ENCODE results near the gene MDH2.

DNA sequence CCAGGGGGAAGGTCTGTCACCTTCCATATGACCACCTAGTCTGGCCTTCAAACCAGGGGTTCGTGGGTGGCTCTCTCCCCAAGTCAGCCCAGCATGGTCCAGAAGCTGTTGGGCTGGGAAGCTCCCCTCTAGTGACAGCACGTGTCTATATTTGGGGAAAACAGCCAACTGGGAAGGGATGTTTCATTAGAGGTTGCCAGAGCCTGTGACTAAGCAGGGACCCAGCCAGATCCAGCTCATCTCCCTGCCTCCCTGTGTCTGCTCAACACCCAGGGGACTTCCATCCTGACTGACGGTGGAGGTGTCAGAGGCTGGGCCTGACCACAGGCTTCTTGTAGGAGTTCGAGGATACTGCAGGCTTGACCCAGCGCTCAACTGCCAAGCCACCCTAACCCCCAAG lies 10.6 kb upstream of the MDH2 start:
- TF ChIP-seq RFX5 (IDR thresholded peaks at IDR 0.05; ENCODE audit: low read depth, low read length), result no peak
- TF ChIP-seq, protein P1, sequence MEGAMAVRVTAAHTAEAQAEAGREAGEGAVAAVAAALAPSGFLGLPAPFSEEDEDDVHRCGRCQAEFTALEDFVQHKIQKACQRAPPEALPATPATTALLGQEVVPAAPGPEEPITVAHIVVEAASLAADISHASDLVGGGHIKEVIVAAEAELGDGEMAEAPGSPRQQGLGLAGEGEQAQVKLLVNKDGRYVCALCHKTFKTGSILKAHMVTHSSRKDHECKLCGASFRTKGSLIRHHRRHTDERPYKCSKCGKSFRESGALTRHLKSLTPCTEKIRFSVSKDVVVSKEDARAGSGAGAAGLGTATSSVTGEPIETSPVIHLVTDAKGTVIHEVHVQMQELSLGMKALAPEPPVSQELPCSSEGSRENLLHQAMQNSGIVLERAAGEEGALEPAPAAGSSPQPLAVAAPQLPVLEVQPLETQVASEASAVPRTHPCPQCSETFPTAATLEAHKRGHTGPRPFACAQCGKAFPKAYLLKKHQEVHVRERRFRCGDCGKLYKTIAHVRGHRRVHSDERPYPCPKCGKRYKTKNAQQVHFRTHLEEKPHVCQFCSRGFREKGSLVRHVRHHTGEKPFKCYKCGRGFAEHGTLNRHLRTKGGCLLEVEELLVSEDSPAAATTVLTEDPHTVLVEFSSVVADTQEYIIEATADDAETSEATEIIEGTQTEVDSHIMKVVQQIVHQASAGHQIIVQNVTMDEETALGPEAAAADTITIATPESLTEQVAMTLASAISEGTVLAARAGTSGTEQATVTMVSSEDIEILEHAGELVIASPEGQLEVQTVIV (IDR thresholded peaks at IDR 0.05; ENCODE audit: borderline replicate concordance, partially characterized antibody), result no peak
- TF ChIP-seq, protein P2, sequence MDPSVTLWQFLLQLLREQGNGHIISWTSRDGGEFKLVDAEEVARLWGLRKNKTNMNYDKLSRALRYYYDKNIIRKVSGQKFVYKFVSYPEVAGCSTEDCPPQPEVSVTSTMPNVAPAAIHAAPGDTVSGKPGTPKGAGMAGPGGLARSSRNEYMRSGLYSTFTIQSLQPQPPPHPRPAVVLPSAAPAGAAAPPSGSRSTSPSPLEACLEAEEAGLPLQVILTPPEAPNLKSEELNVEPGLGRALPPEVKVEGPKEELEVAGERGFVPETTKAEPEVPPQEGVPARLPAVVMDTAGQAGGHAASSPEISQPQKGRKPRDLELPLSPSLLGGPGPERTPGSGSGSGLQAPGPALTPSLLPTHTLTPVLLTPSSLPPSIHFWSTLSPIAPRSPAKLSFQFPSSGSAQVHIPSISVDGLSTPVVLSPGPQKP (IDR thresholded peaks at IDR 0.05; ENCODE audit: low read depth, low read length), result no peak
- no peak for TF ChIP-seq YBX1 (IDR thresholded peaks at IDR 0.05)
- TF ChIP-seq, protein P3, sequence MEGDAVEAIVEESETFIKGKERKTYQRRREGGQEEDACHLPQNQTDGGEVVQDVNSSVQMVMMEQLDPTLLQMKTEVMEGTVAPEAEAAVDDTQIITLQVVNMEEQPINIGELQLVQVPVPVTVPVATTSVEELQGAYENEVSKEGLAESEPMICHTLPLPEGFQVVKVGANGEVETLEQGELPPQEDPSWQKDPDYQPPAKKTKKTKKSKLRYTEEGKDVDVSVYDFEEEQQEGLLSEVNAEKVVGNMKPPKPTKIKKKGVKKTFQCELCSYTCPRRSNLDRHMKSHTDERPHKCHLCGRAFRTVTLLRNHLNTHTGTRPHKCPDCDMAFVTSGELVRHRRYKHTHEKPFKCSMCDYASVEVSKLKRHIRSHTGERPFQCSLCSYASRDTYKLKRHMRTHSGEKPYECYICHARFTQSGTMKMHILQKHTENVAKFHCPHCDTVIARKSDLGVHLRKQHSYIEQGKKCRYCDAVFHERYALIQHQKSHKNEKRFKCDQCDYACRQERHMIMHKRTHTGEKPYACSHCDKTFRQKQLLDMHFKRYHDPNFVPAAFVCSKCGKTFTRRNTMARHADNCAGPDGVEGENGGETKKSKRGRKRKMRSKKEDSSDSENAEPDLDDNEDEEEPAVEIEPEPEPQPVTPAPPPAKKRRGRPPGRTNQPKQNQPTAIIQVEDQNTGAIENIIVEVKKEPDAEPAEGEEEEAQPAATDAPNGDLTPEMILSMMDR (IDR thresholded peaks at IDR 0.05 in 2 of 3, conservative IDR thresholded peaks at IDR 0.05 in 1 of 3; ENCODE audit: control insufficient read depth in 2 of 3, extremely low read depth in 1 of 3, insufficient read depth in 1 of 3, low read depth in 3 of 3, low read length in 3 of 3), result no peak
- TF ChIP-seq BRCA1 (IDR thresholded peaks at IDR 0.05; ENCODE audit: low read depth, low read length), result no peak
- TF ChIP-seq CBX3 (IDR thresholded peaks at IDR 0.05; ENCODE audit: borderline replicate concordance, low read depth), result no peak
- no peak for TF ChIP-seq SMAD1 (IDR thresholded peaks at IDR 0.05; ENCODE audit: low read depth, partially characterized antibody)
- TF ChIP-seq, protein P4, sequence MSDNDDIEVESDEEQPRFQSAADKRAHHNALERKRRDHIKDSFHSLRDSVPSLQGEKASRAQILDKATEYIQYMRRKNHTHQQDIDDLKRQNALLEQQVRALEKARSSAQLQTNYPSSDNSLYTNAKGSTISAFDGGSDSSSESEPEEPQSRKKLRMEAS (IDR thresholded peaks at IDR 0.05; ENCODE audit: low read depth, low read length), result no peak
- no peak for TF ChIP-seq MXI1 (IDR thresholded peaks at IDR 0.05; ENCODE audit: low read depth, low read length)
- TF ChIP-seq CBX5 (IDR thresholded peaks at IDR 0.05; ENCODE audit: low read depth), result no peak
- TF ChIP-seq POLR2A (IDR thresholded peaks at IDR 0.05; ENCODE audit: low read depth, low read length), result no peak
- no peak for TF ChIP-seq NR2F1 (conservative IDR thresholded peaks at IDR 0.05)
